B cell (primary cell): ENCODE data around the gene DDI2. TPM values are rescaled to one million over a fixed set of nuclear protein-coding genes. Genes with fewer than 3 reads are reported as not detected.

Experiments
- ATAC-seq: fragments of 200-7000 bp; cut with Tn5 transposase; one replicate; pipeline ENCODE4 v1.10.0; 2021; ENCODE audit warnings: low read depth, mild to moderate bottlenecking, moderate number of reproducible peaks, moderate library complexity
- CTCF ChIA-PET: fragments of 350-600 bp; sonication (Branson Sonifier 250); formaldehyde crosslinking; loops from one replicate; lab custom pipeline; 2021; ENCODE audit warnings: antibody characterized with exemption, inconsistent platforms; lab: Charles Lee
- POLR2A ChIA-PET: fragments of 350-600 bp; sonication (Branson Sonifier 250); formaldehyde crosslinking; loops from one replicate; lab custom pipeline; 2021; ENCODE audit warnings: antibody characterized with exemption; lab: Charles Lee
- DNase-seq: peaks from one replicate; pipeline ENCODE4 v3.0.0; 2013
- H2AFZ ChIP-seq: 2 replicates; pipeline ENCODE4 v1.6.1; 2012; ENCODE audit warnings: mild to moderate bottlenecking, low read depth, low read length; ENCODE audit not compliant: insufficient read depth, poor library complexity, severe bottlenecking
- H3K27ac ChIP-seq, 2 donors: 1 replicate in 1 of 2; 2 replicates in 1 of 2; pipeline ENCODE4 v1.5.1; 2012 to 2013; ENCODE audit warnings: low read length in 2 of 2, mild to moderate bottlenecking in 2 of 2, moderate library complexity in 1 of 2
- H3K27me3 ChIP-seq, 4 experiments: fragments of 200-600 bp in 1 of 4; sonication (generic) in 1 of 4; replicated peaks in 1 of 4; 1 replicate in 2 of 4; 2 replicates in 2 of 4; pipeline versions ENCODE4 v1.6.1 to v1.7.0; 2013 to 2016; ENCODE audit warnings: low read length in 3 of 4, mild to moderate bottlenecking in 2 of 4, mixed read lengths in 1 of 4, moderate library complexity in 1 of 4; ENCODE audit not compliant: insufficient read depth in 4 of 4, control insufficient read depth in 3 of 4; ENCODE audit errors: control extremely low read depth in 1 of 4
- H3K36me3 ChIP-seq, 2 experiments: replicated peaks in 1 of 2; 1 replicate in 1 of 2; 2 replicates in 1 of 2; pipeline versions ENCODE4 v1.6.1 to v1.7.1; 2013; ENCODE audit warnings: low read length in 1 of 2; ENCODE audit not compliant: insufficient read depth in 2 of 2, control insufficient read depth in 1 of 2; ENCODE audit errors: control extremely low read depth in 1 of 2, extremely low read depth in 1 of 2
- H3K4me1 ChIP-seq, 2 donors: fragments of 200-600 bp in 1 of 2; sonication (generic) in 1 of 2; 1 replicate in 1 of 2; 2 replicates in 1 of 2; pipeline versions ENCODE4 v1.5.1 to v1.6.1; 2013 to 2017; ENCODE audit warnings: low read length in 2 of 2; ENCODE audit not compliant: control insufficient read depth in 2 of 2, insufficient read depth in 2 of 2
- H3K4me2 ChIP-seq: replicated peaks from 2 replicates; pipeline ENCODE3; 2012; ENCODE audit warnings: mild to moderate bottlenecking, low read depth, low read length; ENCODE audit not compliant: poor library complexity, severe bottlenecking
- H3K4me3 ChIP-seq, 5 experiments: fragments of 200-600 bp in 1 of 5; sonication (generic) in 1 of 5; 1 replicate in 3 of 5; 2 replicates in 2 of 5; pipeline versions ENCODE4 v1.5.1 to v1.7.0; 2011 to 2016; ENCODE audit warnings: low read length in 4 of 5, mild to moderate bottlenecking in 4 of 5, low read depth in 2 of 5, control low read depth in 1 of 5, moderate library complexity in 1 of 5; ENCODE audit not compliant: insufficient read depth in 1 of 5; ENCODE audit errors: control extremely low read depth in 1 of 5, extremely low read depth in 1 of 5
- H3K79me2 ChIP-seq: fragments of 200-600 bp; sonication (generic); one replicate; pipeline ENCODE4 v1.6.0; 2016; ENCODE audit warnings: low read length; ENCODE audit not compliant: control insufficient read depth, insufficient read depth
- H3K9ac ChIP-seq: fragments of 200-600 bp; sonication (generic); 2 replicates; pipeline ENCODE4 v1.6.1; 2017; ENCODE audit warnings: mild to moderate bottlenecking, low read length, moderate library complexity
- H3K9me3 ChIP-seq, 3 donors: one replicate each; pipeline versions ENCODE4 v1.6.1 to v1.7.1; 2013; ENCODE audit warnings: low read length in 2 of 3; ENCODE audit not compliant: control insufficient read depth in 2 of 3, insufficient read depth in 1 of 3; ENCODE audit errors: control extremely low read depth in 1 of 3
- H4K20me1 ChIP-seq: 2 replicates; pipeline ENCODE4 v1.6.0; 2012; ENCODE audit warnings: mild to moderate bottlenecking, low read length; ENCODE audit not compliant: insufficient read depth, control insufficient read depth, poor library complexity, severe bottlenecking
- H3K27ac Mint-ChIP-seq: one replicate; pipeline ENCODE4 v1.8.0; 2021; ENCODE audit warnings: mixed read lengths
- H3K27me3 Mint-ChIP-seq: one replicate; pipeline ENCODE4 v1.8.0; 2021; ENCODE audit warnings: mixed read lengths
- H3K4me1 Mint-ChIP-seq: one replicate; pipeline ENCODE4 v1.8.0; 2021; ENCODE audit warnings: mixed read lengths
- H3K4me3 Mint-ChIP-seq: one replicate; pipeline ENCODE4 v1.8.0; 2021; ENCODE audit warnings: mixed read lengths
- H3K9me3 Mint-ChIP-seq: one replicate; pipeline ENCODE4 v1.8.0; 2022; ENCODE audit warnings: mixed read lengths; ENCODE audit not compliant: insufficient read depth
- EZH2 ChIP-seq: IDR thresholded peaks from 2 replicates; pipeline ENCODE4 v1.6.1; 2012; ENCODE audit warnings: borderline replicate concordance, low read depth, mild to moderate bottlenecking, moderate library complexity, low read length; ENCODE audit not compliant: insufficient read depth, poor library complexity, severe bottlenecking
- WGBS: methylation state at CpG from one replicate; pipeline ENCODE4 v1.1.5; 2013; ENCODE audit warnings: missing lambda C conversion rate; ENCODE audit not compliant: insufficient coverage; 5-methylcytosine and 5-hydroxymethylcytosine counted together
- intact Hi-C: fragments of 100-400 bp; cut with micrococcal nuclease; formaldehyde crosslinking; loops from one replicate; pipeline ENCODE4 v1.10.0; 2022
- polyA plus RNA-seq: library from polyadenylated mRNA; depleted of rRNA; stranded (reverse); fragments of >200 nt; gene quantifications from 2 replicates; pipeline ENCODE4 v1.2.3, GENCODE V29; 2012
- total RNA-seq, 2 donors: library from RNA; stranded (reverse); fragments of 120-200 nt in 1 of 2; gene quantifications; 1 replicate in 1 of 2; 2 replicates in 1 of 2; pipeline versions ENCODE4 v1.2.3 to v1.2.4, GENCODE V29; 2013 to 2022
- TF ChIP-seq, protein P1 (sequence below): fragments of 200-600 bp; IDR thresholded peaks from one replicate; pipeline ENCODE4 v1.8.0; 2022; ENCODE audit warnings: antibody characterized with exemption, mild to moderate bottlenecking

Gene DDI2
- total and polyA plus RNA-seq, 2 donors (not counting 1 experiment from before 2014, with no cell fraction given): 8.5 to 61.0 TPM

- Mint-ChIP-seq H3K9me3 (no peaks in the 10 kb centered on the region), H3K4me3 (no peak overlapping the region), H3K27ac (peak overlapping the region; percentile 79), H3K27me3 (no peaks in the 10 kb centered on the region), H3K4me1 (peaks cover 66% of the 10 kb centered on the region)
- intact Hi-C loops: loop anchor here (10.0 kb wide), 1 partner anchor 153 kb away; the partner anchor contains the start of gene SPEN
- peaks cover 90% of the 10 kb centered on the region for H3K79me2 ChIP-seq
- TF ChIP-seq EZH2: no peak
- TF ChIP-seq, protein P1, sequence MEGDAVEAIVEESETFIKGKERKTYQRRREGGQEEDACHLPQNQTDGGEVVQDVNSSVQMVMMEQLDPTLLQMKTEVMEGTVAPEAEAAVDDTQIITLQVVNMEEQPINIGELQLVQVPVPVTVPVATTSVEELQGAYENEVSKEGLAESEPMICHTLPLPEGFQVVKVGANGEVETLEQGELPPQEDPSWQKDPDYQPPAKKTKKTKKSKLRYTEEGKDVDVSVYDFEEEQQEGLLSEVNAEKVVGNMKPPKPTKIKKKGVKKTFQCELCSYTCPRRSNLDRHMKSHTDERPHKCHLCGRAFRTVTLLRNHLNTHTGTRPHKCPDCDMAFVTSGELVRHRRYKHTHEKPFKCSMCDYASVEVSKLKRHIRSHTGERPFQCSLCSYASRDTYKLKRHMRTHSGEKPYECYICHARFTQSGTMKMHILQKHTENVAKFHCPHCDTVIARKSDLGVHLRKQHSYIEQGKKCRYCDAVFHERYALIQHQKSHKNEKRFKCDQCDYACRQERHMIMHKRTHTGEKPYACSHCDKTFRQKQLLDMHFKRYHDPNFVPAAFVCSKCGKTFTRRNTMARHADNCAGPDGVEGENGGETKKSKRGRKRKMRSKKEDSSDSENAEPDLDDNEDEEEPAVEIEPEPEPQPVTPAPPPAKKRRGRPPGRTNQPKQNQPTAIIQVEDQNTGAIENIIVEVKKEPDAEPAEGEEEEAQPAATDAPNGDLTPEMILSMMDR: no peak
- peak overlapping the region in 1 of 2 donors; percentile 48 for H3K27ac ChIP-seq
- no peak overlapping the region for H2AFZ ChIP-seq
- CTCF ChIA-PET: no interaction called here
- POLR2A ChIA-PET: no interaction called here
- DNase-seq (no peak), ATAC-seq (no peak)
- H3K4me1 ChIP-seq: peaks cover 22 to 34% of the 10 kb centered on the region in 2 donors
- H3K4me2 ChIP-seq: no peak overlapping the region
- peaks cover 40% of the 10 kb centered on the region for H4K20me1 ChIP-seq
- no peaks in the 10 kb centered on the region for H3K9me3 ChIP-seq
- H3K4me3 ChIP-seq: no peak overlapping the region
- no peak overlapping the region for H3K9ac ChIP-seq
- no peaks in the 10 kb centered on the region for H3K27me3 ChIP-seq
- 80% methylated on average over 1 of the region's 5 CpGs for WGBS
- peaks cover 2 to 3% of the 10 kb centered on the region in 2 experiments for H3K36me3 ChIP-seq
These were observed 74.9 kb downstream of the DDI2 start for GRCh38 chr1:15692121-15692682.

GRCh38 chr1:15693371-15693770, 76.1 kb downstream of the DDI2 start:
- H3K4me2 ChIP-seq: no peak overlapping the region
- peaks cover 2 to 3% of the 10 kb centered on the region in 2 experiments for H3K36me3 ChIP-seq
- peaks cover 34 to 45% of the 10 kb centered on the region in 2 donors for H3K4me1 ChIP-seq
- peaks cover 79% of the 10 kb centered on the region for H3K79me2 ChIP-seq
- Mint-ChIP-seq H3K4me3 (no peak overlapping the region), H3K9me3 (no peaks in the 10 kb centered on the region), H3K27me3 (no peaks in the 10 kb centered on the region), H3K27ac (peak overlapping the region; percentile 74), H3K4me1 (peaks cover 67% of the 10 kb centered on the region)
- TF ChIP-seq EZH2: no peak
- TF ChIP-seq, protein P1: no peak
- intact Hi-C loops: loop anchor here (10.0 kb wide), 1 partner anchor 151 kb away; the partner anchor contains the start of gene SPEN
- no peaks in the 10 kb centered on the region for H3K9me3 ChIP-seq
- peak overlapping the region in 1 of 2 donors; percentile 44 for H3K27ac ChIP-seq
- ATAC-seq: no peak
- WGBS: 85% methylated on average over 5 of the region's 5 CpGs
- CTCF ChIA-PET: interaction anchor here (0.7 to 1.2 kb wide), 2 partner anchors 9 to 97 kb away, joined by 3 to 4 read pairs; no protein-coding TSS in a partner anchor
- no peak for DNase-seq
- H2AFZ ChIP-seq: no peak overlapping the region
- H3K27me3 ChIP-seq: no peaks in the 10 kb centered on the region
- H4K20me1 ChIP-seq: peaks cover 39% of the 10 kb centered on the region
- H3K9ac ChIP-seq: no peak overlapping the region
- POLR2A ChIA-PET: interaction anchor here (0.7 to 1.2 kb wide), 2 partner anchors 8 to 9 kb away, joined by 3 to 5 read pairs; no protein-coding TSS in a partner anchor
- H3K4me3 ChIP-seq: no peak overlapping the region
